Sigmoid colon (tissue), 4 donors: Measurements from ENCODE around the gene TNFRSF18.

Source experiments
- CTCF ChIP-seq, 4 experiments: fragments of 450-650 bp in 3 of 4; fragments of 200-600 bp in 1 of 4; IDR thresholded peaks; one replicate each; pipeline ENCODE4 v1.5.1; 2016 to 2019; ENCODE audit warnings: antibody characterized with exemption in 4 of 4, mild to moderate bottlenecking in 3 of 4, moderate library complexity in 2 of 4
- POLR2AphosphoS5 ChIP-seq, 4 donors: sonication (generic); formaldehyde crosslinking; IDR thresholded peaks; one replicate each; pipeline ENCODE4 v1.6.1; 2017; ENCODE audit warnings: antibody characterized with exemption in 4 of 4

- TF ChIP-seq CTCF (IDR thresholded peaks at IDR 0.05): no peak
- TF ChIP-seq POLR2AphosphoS5 (IDR thresholded peaks at IDR 0.05): no peak
Measured at GRCh38 chr1:1243266-1243660, 36.9 kb upstream of the TNFRSF18 start.
